ENCODE data around the gene AKR1C4. TPM values are rescaled to one million over a fixed set of nuclear protein-coding genes. Genes with fewer than 3 reads are reported as not detected.

The AKR1C4 gene
- 0.10 to 0.32 TPM (median 0.30 TPM) in 5 replicates for total RNA-seq (2022; extraction: Qiagen RNA extraction)

DNA sequence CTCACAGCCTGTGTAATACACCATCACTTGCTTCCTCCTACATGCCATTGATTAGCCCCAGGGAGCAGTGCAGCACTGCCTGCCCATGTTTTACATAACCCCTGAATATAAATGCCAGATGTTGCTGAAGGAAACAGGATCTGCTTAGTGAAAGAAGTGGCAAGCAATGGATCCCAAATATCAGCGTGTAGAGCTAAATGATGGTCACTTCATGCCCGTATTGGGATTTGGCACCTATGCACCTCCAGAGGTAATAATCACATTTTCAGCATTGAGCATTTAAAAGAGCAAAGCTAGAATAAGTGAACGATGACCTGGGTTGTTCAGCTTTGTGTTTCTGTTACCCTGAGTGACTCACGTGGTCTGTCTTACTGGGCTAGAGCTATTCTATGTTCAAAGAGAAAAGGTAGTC, at the start of gene AKR1C4:
AKR1C4 (plus strand) TSS at position 136 of the 412 bp plus-strand sequence; CDS start at position 167, 31 bp downstream.

DNA sequence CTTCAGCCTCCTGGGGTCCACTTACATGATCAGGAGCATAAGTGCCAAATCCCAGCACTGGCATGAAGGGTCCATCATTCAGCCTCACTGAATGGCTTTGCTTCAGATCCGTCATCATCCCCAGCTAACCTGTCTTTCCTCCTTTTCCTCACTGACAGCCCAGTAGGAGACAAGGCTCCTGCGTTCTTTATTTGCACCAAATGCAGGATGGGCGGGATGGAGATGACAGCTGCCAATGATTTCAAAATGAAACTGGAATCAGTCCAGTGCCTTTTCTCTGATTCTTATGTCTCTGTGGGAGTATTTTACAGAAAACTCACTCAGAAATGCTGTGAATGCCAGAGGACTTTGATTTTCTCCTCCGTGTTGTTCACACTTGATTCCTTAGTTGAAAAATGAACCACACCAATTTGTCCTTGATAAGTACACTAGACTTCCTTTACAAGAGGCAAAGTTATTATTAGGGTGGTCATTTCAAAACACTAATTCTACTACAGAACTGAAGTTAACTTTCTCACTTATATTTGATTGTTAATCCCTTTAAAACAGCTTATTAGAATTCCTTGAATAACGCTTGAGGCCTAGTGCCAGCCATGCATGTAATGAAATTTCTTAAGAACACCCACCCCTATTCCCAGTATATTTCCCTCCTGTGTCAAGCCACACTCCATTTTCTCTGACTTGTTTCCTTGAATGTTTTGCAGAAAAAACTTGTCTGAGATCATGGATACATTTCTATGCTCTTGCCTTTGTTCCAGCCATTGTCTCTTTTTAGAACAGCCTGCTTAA, 11.5 kb upstream of the AKR1C4 start, which contains the start of gene AKR1C8:
AKR1C8 (minus strand) TSS at position 164 of the 789 bp plus-strand sequence; CDS start at position 118, 46 bp downstream.

Other genes starting within 250 kb of the AKR1C4 start
- gene AKR1C1, start 233.4 kb upstream of the AKR1C4 start, total RNA-seq (2022; extraction: Qiagen RNA extraction): 433 to 601 TPM (median 576 TPM) in 5 replicates
- 3,555 to 4,056 TPM (median 3,746 TPM) in 5 replicates for gene AKR1C2, start 193.0 kb upstream of the AKR1C4 start, total RNA-seq (2022; extraction: Qiagen RNA extraction)
- 1,013 to 1,273 TPM (median 1,197 TPM) in 5 replicates for gene AKR1C3, start 102.4 kb upstream of the AKR1C4 start, total RNA-seq (2022; extraction: Qiagen RNA extraction)
- not detected in 5 replicates for gene AKR1C8, start 11.7 kb upstream of the AKR1C4 start, total RNA-seq (2022; extraction: Qiagen RNA extraction)
- not detected in 5 replicates for gene UCN3, start 168.1 kb downstream of the AKR1C4 start, total RNA-seq (2022; extraction: Qiagen RNA extraction)
- gene TUBAL3, start 208.0 kb downstream of the AKR1C4 start, total RNA-seq (2022; extraction: Qiagen RNA extraction): 0.17 to 0.23 TPM (median 0.22 TPM) in 5 replicates
- gene NET1, start 215.7 kb downstream of the AKR1C4 start, total RNA-seq (2022; extraction: Qiagen RNA extraction): 40.6 to 53.7 TPM (median 46.1 TPM) in 5 replicates

Data from A549 treated with Hydrocortisone at 1 μM for 4 hours (cell line).